Caco-2 (cell line): ENCODE data around the gene BCAM. TPM values are rescaled to one million over a fixed set of nuclear protein-coding genes. Genes with fewer than 3 reads are reported as not detected.

ENCODE experiments used
- BruUV-seq: library from RNA; stranded (reverse); fragments of 400-500 nt; replicated peaks from 2 replicates; lab custom pipeline; 2021; lab: Mats Ljungman, UMichigan
- CTCF ChIA-PET: fragments of 300-600 bp; sonication (Branson Sonifier 250); formaldehyde crosslinking; loops from one replicate; lab custom pipeline; 2022; ENCODE audit warnings: antibody characterized with exemption; lab: Charles Lee
- POLR2A ChIA-PET: fragments of 300-600 bp; sonication (Branson Sonifier 250); formaldehyde crosslinking; loops from one replicate; lab custom pipeline; 2022; ENCODE audit warnings: antibody characterized with exemption; lab: Charles Lee
- DNase-seq, 2 experiments: peaks; one replicate each; pipeline versions ENCODE4 v3.0.0 to v3.0.0-alpha.2; 2020 to 2022
- H3K27me3 ChIP-seq: replicated peaks from 2 replicates; pipeline ENCODE4 v1.6.0; 2011; ENCODE audit warnings: low read length; ENCODE audit not compliant: control insufficient read depth, insufficient read depth
- H3K36me3 ChIP-seq: 2 replicates; pipeline ENCODE4 v1.5.1; 2011; ENCODE audit warnings: low read length; ENCODE audit not compliant: control insufficient read depth, insufficient read depth
- H3K4me1 ChIP-seq: fragments of 250-450 bp; sonication (Bioruptor Pico); 2 replicates; pipeline ENCODE4 v1.5.1; 2020; ENCODE audit warnings: mild to moderate bottlenecking
- H3K4me3 ChIP-seq: 2 replicates; pipeline ENCODE4 v1.5.1; 2011; ENCODE audit warnings: low read depth, mild to moderate bottlenecking, control low read depth, low read length
- H3K9me3 ChIP-seq: fragments of 250-450 bp; sonication (Bioruptor Pico); 2 replicates; pipeline ENCODE4 v1.5.1; 2020; ENCODE audit warnings: mild to moderate bottlenecking, moderate library complexity
- H3K27ac Mint-ChIP-seq: one replicate; pipeline ENCODE4 v1.8.0; 2022; ENCODE audit warnings: mixed read lengths; ENCODE audit not compliant: unreplicated experiment
- H3K27me3 Mint-ChIP-seq: one replicate; pipeline ENCODE4 v1.8.0; 2022; ENCODE audit warnings: mixed read lengths; ENCODE audit not compliant: insufficient read depth, unreplicated experiment
- H3K36me3 Mint-ChIP-seq: one replicate; pipeline ENCODE4 v1.8.0; 2022; ENCODE audit warnings: mild to moderate bottlenecking, mixed read lengths; ENCODE audit not compliant: insufficient read depth, unreplicated experiment
- H3K4me1 Mint-ChIP-seq: one replicate; pipeline ENCODE4 v1.8.0; 2022; ENCODE audit warnings: low read depth, mixed read lengths; ENCODE audit not compliant: unreplicated experiment
- H3K4me3 Mint-ChIP-seq: one replicate; pipeline ENCODE4 v1.8.0; 2022; ENCODE audit warnings: mild to moderate bottlenecking, moderate library complexity, mixed read lengths; ENCODE audit not compliant: unreplicated experiment
- H3K9me3 Mint-ChIP-seq: one replicate; pipeline ENCODE4 v1.8.0; 2022; ENCODE audit warnings: mixed read lengths; ENCODE audit not compliant: unreplicated experiment
- intact Hi-C: fragments of 100-400 bp; cut with micrococcal nuclease; formaldehyde crosslinking; loops from one replicate; pipeline ENCODE4 v1.10.0; 2022; ENCODE audit not compliant: unreplicated experiment
- total RNA-seq: library from RNA; stranded (reverse); gene quantifications from 2 replicates; pipeline ENCODE4 v1.2.3, GENCODE V29; 2022
- TF ChIP-seq, protein P1 (sequence below), 2 experiments: fragments of 200-600 bp in 1 of 2; IDR thresholded peaks; 1 replicate in 1 of 2; 2 replicates in 1 of 2; pipeline versions ENCODE4 v1.5.1 to v1.8.0; 2011 to 2022; ENCODE audit warnings: antibody characterized with exemption in 1 of 2, control low read depth in 1 of 2, inconsistent platforms in 1 of 2, low read depth in 1 of 2, low read length in 1 of 2, mild to moderate bottlenecking in 1 of 2, moderate library complexity in 1 of 2; ENCODE audit not compliant: insufficient read depth in 1 of 2, severe bottlenecking in 1 of 2, unreplicated experiment in 1 of 2

BCAM gene
- total RNA-seq, 1 experiment from 2014 or later, result 244 TPM

GRCh38 chr19:44782729-44783128, 26.2 kb upstream of the BCAM start:
- CTCF ChIA-PET, result interaction anchor here (0.7 to 2.6 kb wide), 8 partner anchors 12 to 93 kb away, joined by 3 to 32 read pairs (median 6); partner anchors contain the start of genes BCAM and NECTIN2
- Histone ChIP-seq H3K9me3 (no peaks in the 10 kb centered on the region), H3K27me3 (no peaks in the 10 kb centered on the region), H3K4me1 (peaks cover 5% of the 10 kb centered on the region; the same call in 1 of the 2 replicates), H3K36me3 (peaks cover 3% of the 10 kb centered on the region; the same call in 1 of the 2 replicates), H3K4me3 (no peak overlapping the region)
- DNase-seq, result no peak
- POLR2A ChIA-PET, result no interaction called here
- BruUV-seq, result no TSS peak
- Mint-ChIP-seq H3K4me1 (peaks cover 14% of the 10 kb centered on the region), H3K27ac (no peak overlapping the region), H3K4me3 (no peak overlapping the region), H3K27me3 (no peaks in the 10 kb centered on the region), H3K36me3 (peaks cover 34% of the 10 kb centered on the region), H3K9me3 (no peaks in the 10 kb centered on the region)
- intact Hi-C loops, result no loop called here
- TF ChIP-seq, protein P1, sequence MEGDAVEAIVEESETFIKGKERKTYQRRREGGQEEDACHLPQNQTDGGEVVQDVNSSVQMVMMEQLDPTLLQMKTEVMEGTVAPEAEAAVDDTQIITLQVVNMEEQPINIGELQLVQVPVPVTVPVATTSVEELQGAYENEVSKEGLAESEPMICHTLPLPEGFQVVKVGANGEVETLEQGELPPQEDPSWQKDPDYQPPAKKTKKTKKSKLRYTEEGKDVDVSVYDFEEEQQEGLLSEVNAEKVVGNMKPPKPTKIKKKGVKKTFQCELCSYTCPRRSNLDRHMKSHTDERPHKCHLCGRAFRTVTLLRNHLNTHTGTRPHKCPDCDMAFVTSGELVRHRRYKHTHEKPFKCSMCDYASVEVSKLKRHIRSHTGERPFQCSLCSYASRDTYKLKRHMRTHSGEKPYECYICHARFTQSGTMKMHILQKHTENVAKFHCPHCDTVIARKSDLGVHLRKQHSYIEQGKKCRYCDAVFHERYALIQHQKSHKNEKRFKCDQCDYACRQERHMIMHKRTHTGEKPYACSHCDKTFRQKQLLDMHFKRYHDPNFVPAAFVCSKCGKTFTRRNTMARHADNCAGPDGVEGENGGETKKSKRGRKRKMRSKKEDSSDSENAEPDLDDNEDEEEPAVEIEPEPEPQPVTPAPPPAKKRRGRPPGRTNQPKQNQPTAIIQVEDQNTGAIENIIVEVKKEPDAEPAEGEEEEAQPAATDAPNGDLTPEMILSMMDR (IDR thresholded peaks at IDR 0.05; ENCODE audit: insufficient read depth in 1 of 2, low read depth in 1 of 2, low read length in 1 of 2, severe bottlenecking in 1 of 2, unreplicated experiment in 1 of 2), result no peak

- intact Hi-C loops, result no loop called here
- no peaks in the 10 kb centered on the region for H3K9me3 Mint-ChIP-seq
- no peaks in the 10 kb centered on the region for H3K27me3 Mint-ChIP-seq
- Histone ChIP-seq H3K36me3 (peaks cover 3% of the 10 kb centered on the region; the same call in 1 of the 2 replicates), H3K4me3 (no peak overlapping the region), H3K27me3 (no peaks in the 10 kb centered on the region), H3K4me1 (peaks cover 5% of the 10 kb centered on the region; the same call in 1 of the 2 replicates), H3K9me3 (no peaks in the 10 kb centered on the region)
- no peak overlapping the region for H3K4me3 Mint-ChIP-seq
- TF ChIP-seq, protein P1 (IDR thresholded peaks at IDR 0.05; ENCODE audit: insufficient read depth in 1 of 2, low read depth in 1 of 2, low read length in 1 of 2, severe bottlenecking in 1 of 2, unreplicated experiment in 1 of 2), result no peak
- BruUV-seq, result no TSS peak
- no peak for DNase-seq
- no peak overlapping the region for H3K27ac Mint-ChIP-seq
- H3K4me1 Mint-ChIP-seq, result peaks cover 14% of the 10 kb centered on the region
- POLR2A ChIA-PET, result interaction anchor here (1.5 kb wide), 1 partner anchor 24 kb away, joined by 11 read pairs; the partner anchor contains the start of gene BCAM
- H3K36me3 Mint-ChIP-seq, result peaks cover 34% of the 10 kb centered on the region
- CTCF ChIA-PET, result interaction anchor here (0.7 to 2.6 kb wide), 9 partner anchors 12 to 64 kb away, joined by 3 to 32 read pairs (median 6); partner anchors contain the start of genes BCAM and NECTIN2
Measured at GRCh38 chr19:44783545-44783944, 25.4 kb upstream of the BCAM start.

- POLR2A ChIA-PET, result interaction anchor here (1.3 to 1.5 kb wide), 2 partner anchors 23 to 60 kb away, joined by 6 to 11 read pairs; partner anchors contain the start of genes BCAM and NECTIN2
- H3K4me3 ChIP-seq, result no peak overlapping the region
- no peak overlapping the region for H3K27ac Mint-ChIP-seq
- no TSS peak for BruUV-seq
- H3K4me3 Mint-ChIP-seq, result no peak overlapping the region
- CTCF ChIA-PET, result interaction anchor here (0.7 to 2.6 kb wide), 6 partner anchors 23 to 61 kb away, joined by 3 to 32 read pairs (median 12); partner anchors contain the start of genes BCAM and NECTIN2
- peaks cover 51% of the 10 kb centered on the region for H3K36me3 Mint-ChIP-seq
- H3K27me3 Mint-ChIP-seq, result no peaks in the 10 kb centered on the region
- intact Hi-C loops, result no loop called here
- no peaks in the 10 kb centered on the region for H3K9me3 Mint-ChIP-seq
- H3K27me3 ChIP-seq, result no peaks in the 10 kb centered on the region
- TF ChIP-seq, protein P1 (IDR thresholded peaks at IDR 0.05; ENCODE audit: insufficient read depth in 1 of 2, low read depth in 1 of 2, low read length in 1 of 2, severe bottlenecking in 1 of 2, unreplicated experiment in 1 of 2), result no peak
- H3K36me3 ChIP-seq, result peaks cover 9% of the 10 kb centered on the region
- H3K9me3 ChIP-seq, result no peaks in the 10 kb centered on the region
- peaks cover 14% of the 10 kb centered on the region for H3K4me1 Mint-ChIP-seq
- no peak for DNase-seq
- peaks cover 5% of the 10 kb centered on the region; the same call in 1 of the 2 replicates for H3K4me1 ChIP-seq
Measured at GRCh38 chr19:44785271-44785670, 23.6 kb upstream of the BCAM start.
